HepG2 (cell line): ENCODE measurements around the gene PRM3. TPM values are rescaled to one million over a fixed set of nuclear protein-coding genes. Genes with fewer than 3 reads are reported as not detected.

ENCODE experiments used
- BCL6 ChIP-seq: IDR thresholded peaks from 2 replicates; pipeline ENCODE4 v1.6.1; 2016; ENCODE audit warnings: missing genetic modification reagents, missing compliant biosample characterization
- BORCS8-MEF2B ChIP-seq: sonication (generic); formaldehyde crosslinking; IDR thresholded peaks from 2 replicates; pipeline ENCODE4 v1.8.0; 2022; ENCODE audit warnings: mild to moderate bottlenecking, missing genetic modification reagents
- CREB1 ChIP-seq, 2 experiments: fragments of 450-650 bp in 1 of 2; IDR thresholded peaks; 2 replicates each; pipeline ENCODE4 v1.6.1; 2016 to 2017; ENCODE audit warnings: control low read depth in 1 of 2, mild to moderate bottlenecking in 1 of 2, missing compliant biosample characterization in 1 of 2, missing genetic modification characterization in 1 of 2
- DPF2 ChIP-seq: sonication (generic); formaldehyde crosslinking; IDR thresholded peaks from 2 replicates; pipeline ENCODE4 v1.4.0; 2020; ENCODE audit warnings: mild to moderate bottlenecking, low read depth, missing genetic modification reagents, borderline replicate concordance
- FOXO4 ChIP-seq: sonication (generic); formaldehyde crosslinking; conservative IDR thresholded peaks from 2 replicates; pipeline ENCODE4 v1.8.1; 2023; ENCODE audit warnings: missing genetic modification reagents
- GPBP1L1 ChIP-seq: sonication (generic); formaldehyde crosslinking; IDR thresholded peaks from 2 replicates; pipeline ENCODE4 v1.5.0; 2020; ENCODE audit warnings: mild to moderate bottlenecking, missing genetic modification reagents
- JUN ChIP-seq: sonication (generic); formaldehyde crosslinking; IDR thresholded peaks from 2 replicates; pipeline ENCODE4 v1.4.0; 2020; ENCODE audit warnings: mild to moderate bottlenecking, missing genetic modification reagents
- KAT2B ChIP-seq: fragments of 150-350 bp; IDR thresholded peaks from 2 replicates; pipeline ENCODE4 v1.6.1; 2014; ENCODE audit warnings: low read depth, low read length, borderline replicate concordance
- MATR3 ChIP-seq: sonication (generic); formaldehyde crosslinking; IDR thresholded peaks from 2 replicates; pipeline ENCODE4 v1.4.0; 2020; ENCODE audit warnings: missing genetic modification reagents
- NAIF1 ChIP-seq: sonication (generic); formaldehyde crosslinking; IDR thresholded peaks from 2 replicates; pipeline ENCODE4 v1.5.0; 2020; ENCODE audit warnings: mild to moderate bottlenecking, missing genetic modification reagents, borderline replicate concordance
- NFKBIZ ChIP-seq: IDR thresholded peaks from 2 replicates; pipeline ENCODE4 v1.6.1; 2018; ENCODE audit warnings: missing genetic modification reagents, missing compliant biosample characterization
- SMC3 ChIP-seq: IDR thresholded peaks from 2 replicates; pipeline ENCODE4 v1.6.1; 2011; ENCODE audit warnings: low read length, improper control_type of control experiment
- TBX2 ChIP-seq: sonication (generic); formaldehyde crosslinking; IDR thresholded peaks from 2 replicates; pipeline ENCODE4 v1.5.0; 2020; ENCODE audit warnings: missing genetic modification reagents, mild to moderate bottlenecking, borderline replicate concordance
- TCF12 ChIP-seq, 2 experiments: fragments of 450-650 bp in 1 of 2; sonication (generic) in 1 of 2; formaldehyde crosslinking in 1 of 2; IDR thresholded peaks; 2 replicates each; pipeline versions ENCODE4 v1.6.1 to v1.8.0; 2017 to 2022; ENCODE audit warnings: antibody characterized with exemption in 1 of 2, mild to moderate bottlenecking in 1 of 2, missing genetic modification reagents in 1 of 2, moderate library complexity in 1 of 2
- TOE1 ChIP-seq: sonication (generic); formaldehyde crosslinking; IDR thresholded peaks from 2 replicates; pipeline ENCODE4 v1.4.0; 2020; ENCODE audit warnings: mild to moderate bottlenecking, missing genetic modification reagents
- ZBED4 ChIP-seq: sonication (generic); formaldehyde crosslinking; IDR thresholded peaks from 2 replicates; pipeline ENCODE4 v1.4.0; 2020; ENCODE audit warnings: missing genetic modification reagents, borderline replicate concordance
- ZNF232 ChIP-seq: sonication (generic); formaldehyde crosslinking; IDR thresholded peaks from 2 replicates; pipeline ENCODE4 v1.4.0; 2020; ENCODE audit warnings: missing genetic modification reagents, borderline replicate concordance
- ZNF350 ChIP-seq: sonication (generic); formaldehyde crosslinking; IDR thresholded peaks from 2 replicates; pipeline ENCODE4 v1.4.0; 2020; ENCODE audit warnings: mild to moderate bottlenecking, low read depth, missing genetic modification reagents, borderline replicate concordance
- ZNF430 ChIP-seq: sonication (generic); formaldehyde crosslinking; IDR thresholded peaks from 2 replicates; pipeline ENCODE4 v1.9.0; 2021; ENCODE audit warnings: mild to moderate bottlenecking, missing genetic modification reagents
- ZNF577 ChIP-seq: sonication (generic); formaldehyde crosslinking; IDR thresholded peaks from 2 replicates; pipeline ENCODE4 v1.4.0; 2020; ENCODE audit warnings: mild to moderate bottlenecking, low read depth, missing genetic modification reagents, borderline replicate concordance
- ZNF678 ChIP-seq: sonication (generic); formaldehyde crosslinking; IDR thresholded peaks from 2 replicates; pipeline ENCODE4 v1.4.0; 2020; ENCODE audit warnings: mild to moderate bottlenecking, missing genetic modification reagents
- ZNF7 ChIP-seq: IDR thresholded peaks from 2 replicates; pipeline ENCODE4 v1.6.1; 2016; ENCODE audit warnings: missing biosample characterization, missing genetic modification reagents
- ZNF761 ChIP-seq: sonication (generic); formaldehyde crosslinking; conservative IDR thresholded peaks from 2 replicates; pipeline ENCODE4 v1.4.0; 2020; ENCODE audit warnings: mild to moderate bottlenecking, missing genetic modification reagents
- ZSCAN29 ChIP-seq: sonication (generic); formaldehyde crosslinking; conservative IDR thresholded peaks from 2 replicates; pipeline ENCODE4 v1.4.0; 2020; ENCODE audit warnings: mild to moderate bottlenecking, missing genetic modification reagents
- polyA plus RNA-seq, 8 experiments: library from polyadenylated mRNA; depleted of rRNA in 3 of 8; stranded (reverse) in 7 of 8; unstranded in 1 of 8; fragments of >200 nt; fragmentation: Illumina TruSeq in 4 of 8; extraction: Trizol in 4 of 8; gene quantifications; 2 replicates each; pipeline versions ENCODE4 v1.2.1 to v1.2.3, GENCODE V29; 2011 to 2016; ENCODE audit warnings: low read depth in 4 of 8, missing spikeins in 1 of 8, mixed read lengths in 1 of 8; ENCODE audit not compliant: insufficient read depth in 1 of 8
- total RNA-seq, 5 experiments: library from RNA; depleted of rRNA; stranded (reverse); fragments of >200 nt; fragmentation: Illumina TruSeq; extraction: Trizol; gene quantifications; 2 replicates each; pipeline ENCODE4 v1.2.3, GENCODE V29; 2016; ENCODE audit warnings: low read depth in 1 of 5

PRM3 gene
- total and polyA plus RNA-seq, 2 of the 13 experiments (the other 11 are each of a cell fraction or from before 2014, with no cell fraction given) = not detected

GRCh38 chr16:11307639-11308492, 34.4 kb upstream of the PRM3 start (continued):
- TF ChIP-seq TOE1 (CRISPR knock-in tag) (no peak), GPBP1L1 (CRISPR knock-in tag) (no peak), ZNF430 (no peak), TCF12 (IDR thresholded peaks at IDR 0.05) (no peak), TCF12 (CRISPR knock-in tag; IDR thresholded peaks at IDR 0.05) (no peak), ZNF577 (CRISPR knock-in tag) (no peak), ZNF761 (CRISPR knock-in tag) (no peak), BORCS8-MEF2B (CRISPR knock-in tag) (0 out of 2 replicates have a peak, but pooled peaks have one; percentile 34), ZBED4 (CRISPR knock-in tag) (no peak), ZNF350 (CRISPR knock-in tag) (no peak), TBX2 (CRISPR knock-in tag) (peak; percentile 52; the same call in 1 of the 2 replicates), BCL6 (CRISPR knock-in tag) (no peak), KAT2B (no peak), ZNF232 (no peak), MATR3 (CRISPR knock-in tag) (no peak), DPF2 (CRISPR knock-in tag) (no peak), SMC3 (no peak), ZNF678 (CRISPR knock-in tag) (peak; percentile 77; the same call in 1 of the 2 replicates), JUN (CRISPR knock-in tag) (no peak), FOXO4 (CRISPR knock-in tag) (no peak), CREB1 (IDR thresholded peaks at IDR 0.05) (no peak), CREB1 (CRISPR knock-in tag; IDR thresholded peaks at IDR 0.05) (no peak), NFKBIZ (no peak), ZSCAN29 (CRISPR knock-in tag) (no peak), ZNF7 (no peak), NAIF1 (no peak)
